Heart left ventricle (tissue), 16 donors: ENCODE data around the gene CARS2. TPM values are rescaled to one million over a fixed set of nuclear protein-coding genes. Genes with fewer than 3 reads are reported as not detected.

ENCODE experiments used
- ATAC-seq, 4 donors: fragments of 200-7000 bp; cut with Tn5 transposase; one replicate each; pipeline ENCODE4 v1.9.1; 2020 to 2022; ENCODE audit warnings: moderate library complexity in 4 of 4, mild to moderate bottlenecking in 3 of 4, moderate number of reproducible peaks in 1 of 4
- DNase-seq, 5 donors: peaks; one replicate each; pipeline ENCODE4 v3.0.0-alpha.2; 2020
- H3K27ac ChIP-seq, 12 donors: fragments of 200-600 bp; sonication (generic) in 4 of 12; one replicate each; pipeline versions ENCODE4 v1.5.0 to v1.8.0; 2016 to 2022; ENCODE audit warnings: mild to moderate bottlenecking in 2 of 12
- H3K27me3 ChIP-seq, 9 donors: fragments of 200-600 bp; sonication (generic) in 2 of 9; one replicate each; pipeline versions ENCODE4 v1.5.1 to v1.8.0; 2016 to 2022; ENCODE audit warnings: mild to moderate bottlenecking in 3 of 9
- H3K36me3 ChIP-seq, 9 donors: fragments of 200-600 bp; sonication (generic) in 2 of 9; one replicate each; pipeline versions ENCODE4 v1.5.0 to v1.8.0; 2018 to 2022; ENCODE audit warnings: mild to moderate bottlenecking in 2 of 9
- H3K4me1 ChIP-seq, 12 donors: fragments of 200-600 bp; sonication (generic) in 4 of 12; one replicate each; pipeline versions ENCODE4 v1.5.0 to v1.8.0; 2016 to 2022; ENCODE audit warnings: mild to moderate bottlenecking in 3 of 12
- H3K4me3 ChIP-seq, 12 donors: fragments of 200-600 bp; sonication (generic) in 4 of 12; one replicate each; pipeline versions ENCODE4 v1.5.0 to v1.8.0; 2017 to 2022; ENCODE audit warnings: mild to moderate bottlenecking in 9 of 12, moderate library complexity in 4 of 12
- H3K9me3 ChIP-seq, 12 donors: fragments of 200-600 bp; sonication (generic) in 4 of 12; one replicate each; pipeline versions ENCODE4 v1.5.0 to v1.8.0; 2016 to 2022; ENCODE audit warnings: mild to moderate bottlenecking in 1 of 12
- POLR2A ChIP-seq, 2 donors: fragments of 450-650 bp; IDR thresholded peaks; one replicate each; pipeline ENCODE4 v1.6.1; 2017; ENCODE audit warnings: antibody characterized with exemption in 2 of 2, mild to moderate bottlenecking in 2 of 2, moderate library complexity in 2 of 2
- WGBS, 4 donors: extraction: QIAGEN DNeasy Blood & Tissue Kit in 2 of 4; methylation state at CpG; one replicate each; pipeline versions ENCODE4 v1.1.5 to v1.1.7; 2013 to 2018; 5-methylcytosine and 5-hydroxymethylcytosine counted together
- intact Hi-C, 10 donors: fragments of 100-400 bp; cut with DNase I; formaldehyde crosslinking; loops; one replicate each; pipeline versions ENCODE4 v1.11.1 to v1.14.2; 2022
- polyA plus RNA-seq, 2 donors: library from polyadenylated mRNA; stranded (reverse); fragments of 200-250 nt; gene quantifications; one replicate each; pipeline ENCODE4 v1.2.3, GENCODE V29; 2013
- total RNA-seq, 9 donors: library from RNA; depleted of rRNA in 2 of 9; stranded (reverse); fragments of >200 nt in 2 of 9; fragmentation: NEBNext Ultra II Directional in 3 of 9; extraction: Animal tissue kit (Norgen Biotek cat#: 25700) in 3 of 9; gene quantifications; one replicate each; pipeline versions ENCODE4 v1.1.0 to v1.2.4, GENCODE V29; 2016 to 2023
- TF ChIP-seq, protein P1 (sequence below), 12 donors: fragments of 200-600 bp; sonication (generic) in 4 of 12; IDR thresholded peaks; one replicate each; pipeline versions ENCODE4 v1.5.0 to v1.8.0; 2018 to 2022; ENCODE audit warnings: antibody characterized with exemption in 12 of 12, mild to moderate bottlenecking in 5 of 12
- donor health status: ischemic (EF 13 %, LVEDD 7.1; RV severe dilation, severe dysfunction).
- donor health status: healthy with polysubstance abuse.
- donor health status: DM: no; HTN: yes; CAD: no.
- donor health status: DM: no; HTN: no; CAD: no.
- donor health status: ischemic (EF 25% LVEDD 6.9; RV normal size, moderate dysfunction).
- donor health status: ischemic (EF 25% LVEDD 5.7; RV mildly dilated, moderate dysfunction).
- donor health status: healthy.
- donor health status: DM: yes; HTN: yes; CAD: no.
- donor health status: ischemic (EF 35%, LVEDD 5.7; RV mildly dilated, moderate dysfunction).
- donor health status: nonischemic (EF 11% LVEDD 7.7; RV severe dilation, severe dysfunction).
- donor health status: DM: yes; HTN: yes; CAD: no.
- donor health status: PGD.
- donor health status: ischemic (EF 29% LVEDD 5.4; RV normal size, mild dysfunction).
- donor health status: nonischemic (EF 23%, LVEDD 6.1; RV moderate dilation, normal function).

Gene CARS2
- total and polyA plus RNA-seq, 11 donors = 35.4 to 78.5 (median 44.3) TPM

DNA sequence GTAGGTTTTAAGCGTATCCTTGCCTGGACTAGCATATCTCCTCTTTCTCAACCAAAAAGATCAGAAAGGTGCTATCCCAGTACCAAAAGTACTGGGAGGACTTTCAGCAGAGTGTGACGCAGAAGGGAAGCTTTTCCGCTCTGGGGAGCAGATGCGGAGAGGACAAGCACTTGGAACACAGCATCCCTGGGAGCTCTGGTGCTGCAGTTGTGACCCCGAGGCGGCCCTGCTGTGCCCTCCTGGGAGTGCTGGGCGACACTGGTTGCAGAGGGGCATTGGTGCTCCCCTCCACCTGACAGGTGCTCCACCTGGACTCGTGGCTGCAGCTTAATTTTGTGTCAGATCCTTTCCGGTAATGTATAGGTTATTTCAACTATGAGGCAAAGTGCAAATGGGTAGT lies 87.1 kb downstream of the CARS2 start:
- Histone ChIP-seq H3K36me3 (peaks cover 0 to 18% (median 15%) of the 10 kb centered on the region in 9 donors), H3K4me1 (peaks cover 0 to 61% (median 35%) of the 10 kb centered on the region in 12 donors), H3K4me3 (no peak overlapping the region), H3K27ac (peak overlapping the region in 2 of 12 donors; percentile 90 to 99), H3K27me3 (no peaks in the 10 kb centered on the region), H3K9me3 (no peaks in the 10 kb centered on the region)
- TF ChIP-seq POLR2A (IDR thresholded peaks at IDR 0.05) = no peak
- TF ChIP-seq, protein P1, sequence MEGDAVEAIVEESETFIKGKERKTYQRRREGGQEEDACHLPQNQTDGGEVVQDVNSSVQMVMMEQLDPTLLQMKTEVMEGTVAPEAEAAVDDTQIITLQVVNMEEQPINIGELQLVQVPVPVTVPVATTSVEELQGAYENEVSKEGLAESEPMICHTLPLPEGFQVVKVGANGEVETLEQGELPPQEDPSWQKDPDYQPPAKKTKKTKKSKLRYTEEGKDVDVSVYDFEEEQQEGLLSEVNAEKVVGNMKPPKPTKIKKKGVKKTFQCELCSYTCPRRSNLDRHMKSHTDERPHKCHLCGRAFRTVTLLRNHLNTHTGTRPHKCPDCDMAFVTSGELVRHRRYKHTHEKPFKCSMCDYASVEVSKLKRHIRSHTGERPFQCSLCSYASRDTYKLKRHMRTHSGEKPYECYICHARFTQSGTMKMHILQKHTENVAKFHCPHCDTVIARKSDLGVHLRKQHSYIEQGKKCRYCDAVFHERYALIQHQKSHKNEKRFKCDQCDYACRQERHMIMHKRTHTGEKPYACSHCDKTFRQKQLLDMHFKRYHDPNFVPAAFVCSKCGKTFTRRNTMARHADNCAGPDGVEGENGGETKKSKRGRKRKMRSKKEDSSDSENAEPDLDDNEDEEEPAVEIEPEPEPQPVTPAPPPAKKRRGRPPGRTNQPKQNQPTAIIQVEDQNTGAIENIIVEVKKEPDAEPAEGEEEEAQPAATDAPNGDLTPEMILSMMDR (IDR thresholded peaks at IDR 0.05) = no peak
- intact Hi-C loops = loop anchor here in 7 of 10 donors (5.0 to 10.0 kb wide), 5 partner anchors 84 to 99 kb away; partner anchors contain the start of genes CARS2 (in 3 of the 7) and ING1 (in 2 of the 7)
- WGBS, 4 donors = 88 to 93% (median 91%) methylated on average over 6 to 9 of the region's 9 CpGs
- ATAC-seq (no peak), DNase-seq (no peak)

DNA sequence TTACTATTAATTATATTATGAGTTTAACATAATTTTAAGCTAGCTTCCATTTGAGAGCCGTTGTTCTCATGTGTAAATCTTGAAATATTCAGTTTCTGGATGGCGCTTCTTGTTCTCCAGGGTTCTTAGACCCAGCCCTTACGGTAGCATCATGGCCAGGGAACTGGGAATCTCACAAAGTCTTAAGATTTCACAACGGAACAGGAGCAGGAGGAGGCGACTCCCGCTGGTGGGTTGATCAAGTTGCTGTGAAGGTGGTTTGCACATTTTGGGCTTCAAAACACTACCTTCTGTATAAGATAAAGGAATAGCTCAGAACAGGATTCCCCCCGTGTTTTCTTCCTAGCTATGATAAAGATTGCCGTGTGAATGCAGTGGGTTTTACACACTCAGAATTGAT lies 87.7 kb downstream of the CARS2 start:
- H3K9me3 ChIP-seq = no peaks in the 10 kb centered on the region
- H3K27me3 ChIP-seq = no peaks in the 10 kb centered on the region
- WGBS, 4 donors = 73 to 87% (median 82%) methylated on average over 8 of the region's 8 CpGs
- H3K4me3 ChIP-seq = no peak overlapping the region
- DNase-seq (no peak), ATAC-seq (no peak)
- H3K27ac ChIP-seq = peak overlapping the region in 6 of 12 donors; percentile 7 to 99 (median 93)
- H3K36me3 ChIP-seq = peaks cover 0 to 12% (median 9%) of the 10 kb centered on the region in 9 donors
- H3K4me1 ChIP-seq = peaks cover 0 to 61% (median 35%) of the 10 kb centered on the region in 12 donors
- TF ChIP-seq POLR2A (IDR thresholded peaks at IDR 0.05) = no peak
- TF ChIP-seq, protein P1 (IDR thresholded peaks at IDR 0.05) = no peak
- intact Hi-C loops = loop anchor here in 7 of 10 donors (5.0 to 10.0 kb wide), 5 partner anchors 84 to 99 kb away; partner anchors contain the start of genes CARS2 (in 3 of the 7) and ING1 (in 2 of the 7)

DNA sequence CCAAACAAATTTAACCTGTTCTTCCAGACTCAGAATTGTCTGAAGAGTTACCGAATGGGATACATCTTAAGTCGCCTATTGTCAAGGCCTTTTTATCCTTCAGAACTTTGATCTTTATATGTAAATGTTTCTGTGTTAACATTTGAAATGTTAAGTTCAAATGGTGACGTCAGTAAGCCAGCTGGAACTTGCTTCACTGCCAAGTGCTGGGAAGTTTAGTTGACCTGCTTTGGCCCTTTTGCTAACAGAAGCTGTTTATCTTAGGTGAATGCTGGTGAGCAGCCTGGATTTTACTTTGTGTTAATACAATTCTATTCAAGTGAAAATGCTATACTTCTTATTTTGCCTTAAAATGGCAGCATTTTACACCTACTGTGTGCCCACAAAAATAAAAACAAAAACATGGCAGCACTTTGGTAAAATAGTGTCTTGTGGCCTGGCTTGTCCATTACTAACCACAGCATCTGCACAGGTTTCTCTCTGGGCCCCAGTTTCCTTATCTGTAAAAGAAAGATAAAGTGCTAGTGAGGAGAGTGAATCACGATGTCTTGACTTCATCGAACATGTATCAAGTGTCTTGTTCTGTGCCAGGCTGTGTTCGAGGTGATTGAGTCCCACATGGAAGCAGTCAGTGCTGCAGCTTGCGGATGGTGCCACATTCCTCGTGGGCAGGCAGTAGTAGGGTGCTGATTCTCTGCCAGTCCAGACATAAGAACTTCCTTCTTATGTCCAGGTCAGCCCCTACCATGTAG lies 88.4 kb downstream of the CARS2 start:
- intact Hi-C loops = loop anchor here in 7 of 10 donors (5.0 to 10.0 kb wide), 5 partner anchors 85 to 100 kb away; partner anchors contain the start of genes CARS2 (in 3 of the 7) and ING1 (in 2 of the 7)
- Histone ChIP-seq H3K27ac (peak overlapping the region in 10 of 12 donors; percentile 74 to 99 (median 92)), H3K4me3 (peak overlapping the region in 7 of 12 donors; percentile 80 to 97 (median 87)), H3K4me1 (peaks cover 0 to 61% (median 35%) of the 10 kb centered on the region in 12 donors), H3K27me3 (no peaks in the 10 kb centered on the region), H3K9me3 (no peaks in the 10 kb centered on the region), H3K36me3 (peaks cover 0 to 5% (median 2%) of the 10 kb centered on the region in 9 donors)
- TF ChIP-seq POLR2A (IDR thresholded peaks at IDR 0.05) = no peak
- TF ChIP-seq, protein P1 (IDR thresholded peaks at IDR 0.05) = no peak
- 34 to 45% (median 41%) methylated on average over 8 of the region's 8 CpGs for WGBS, 4 donors
- ATAC-seq (peak in 3 of 4 donors; percentile 3 to 35 (median 25)), DNase-seq (peak in 1 of 5 donors; percentile 56)
